ENCODE data around the gene RMRP.
"Not testable (repeated sequence)": the region's sequence is repeated elsewhere in the genome, so short reads cannot be mapped to it uniquely, and the experiment has no call there.

Gene RMRP

GRCh38 chr9:35664531-35665470 lies 7.0 kb upstream of the RMRP start, which contains the start of gene ARHGEF39:
Gene ARHGEF39, minus strand, starts transcription at chr9:35665195. Its CDS starts 26 bp downstream, at chr9:35665169.
- DNase-seq, result peak; percentile 65 to 76

GRCh38 chr9:35662437-35662836 lies 4.6 kb upstream of the RMRP start:
- DNase-seq, result no peak

GRCh38 chr9:35661756-35662350 lies 4.0 kb upstream of the RMRP start:
- DNase-seq, result no peak

- peak; percentile 24 to 38 for DNase-seq
Measured at GRCh38 chr9:35660966-35661415, 3.2 kb upstream of the RMRP start.

GRCh38 chr9:35659340-35659739 lies 1.5 kb upstream of the RMRP start:
- no peak for DNase-seq

GRCh38 chr9:35658968-35659220 lies 1.1 kb upstream of the RMRP start:
- DNase-seq, result peak; percentile 47 to 59

GRCh38 chr9:35658137-35658967 lies 533 bp upstream of the RMRP start, which contains the start of gene CCDC107:
Gene CCDC107, plus strand, starts transcription at chr9:35658292. Its CDS starts 88 bp downstream, at chr9:35658380.
- peak; percentile 68 to 69 for DNase-seq

- DNase-seq, result peak in 1 of 2 experiments; percentile 35
Measured at GRCh38 chr9:35656831-35657545, 831 bp downstream of the RMRP start.

- no peak for DNase-seq
Measured at GRCh38 chr9:35656348-35656747, 1.5 kb downstream of the RMRP start.

GRCh38 chr9:35653611-35654010 lies 4.2 kb downstream of the RMRP start:
- no peak for DNase-seq

GRCh38 chr9:35652829-35653209 lies 5.0 kb downstream of the RMRP start:
- no peak for DNase-seq

GRCh38 chr9:35651956-35652828 lies 5.6 kb downstream of the RMRP start:
- DNase-seq, result no peak

GRCh38 chr9:35650341-35651158 lies 7.3 kb downstream of the RMRP start, which contains the start of gene SIT1:
Gene SIT1, minus strand, starts transcription at chr9:35650931. Its CDS starts 78 bp downstream, at chr9:35650853.
- no peak for DNase-seq

- peak; percentile 39 to 57 for DNase-seq
Measured at GRCh38 chr9:35649431-35650340, 8.1 kb downstream of the RMRP start.

GRCh38 chr9:35646533-35647265 lies 11.1 kb downstream of the RMRP start:
- DNase-seq, result peak; percentile 81

GRCh38 chr9:35646153-35646532 lies 11.7 kb downstream of the RMRP start:
- DNase-seq, result peak; percentile 44 to 51

- DNase-seq, result not testable (repeated sequence)
Measured at GRCh38 chr9:35645736-35646135, 12.1 kb downstream of the RMRP start.

- DNase-seq, result no peak
Measured at GRCh38 chr9:35643046-35643445, 14.8 kb downstream of the RMRP start.

- not testable (repeated sequence) for DNase-seq
Measured at GRCh38 chr9:35641478-35641877, 16.3 kb downstream of the RMRP start.

Data from Kasumi-1 (cell line).